K562 (cell line): ENCODE data around the gene KAZN. TPM values are rescaled to one million over a fixed set of nuclear protein-coding genes. Genes with fewer than 3 reads are reported as not detected.

ENCODE experiments used
- ATAC-seq: fragments of 200-7000 bp; cut with Tn5 transposase; 3 replicates; pipeline ENCODE4 v1.9.1; 2020; ENCODE audit warnings: moderate library complexity
- BruUV-seq: library from RNA; stranded (reverse); fragments of 400-500 nt; replicated peaks from 2 replicates; lab custom pipeline; 2021; lab: Mats Ljungman, UMichigan
- CTCF ChIA-PET: fragments of 300-600 bp; formaldehyde crosslinking; extraction: SDS; loops from one replicate; lab custom pipeline; 2021; ENCODE audit warnings: low intra/inter-chr PET ratio; lab: Yijun Ruan, JAX
- POLR2A ChIA-PET: fragments of 300-600, 350-650 bp; sonication (Branson Sonifier 250); formaldehyde crosslinking; extraction: SDS; loops from one replicate; lab custom pipeline; 2021; ENCODE audit warnings: antibody characterized with exemption, inconsistent platforms; lab: Yijun Ruan, JAX
- DNase-seq, 4 experiments: peaks; one replicate each; pipeline versions ENCODE4 v3.0.0 to v3.0.0-alpha.2; 2011 to 2018; ENCODE audit warnings: low spot score in 3 of 4, mixed read lengths in 3 of 4; ENCODE audit errors: extremely low read depth in 1 of 4
- FAIRE-seq: peaks from 2 replicates; lab custom pipeline; 2011; peaks lifted over from hg19 to GRCh38; lab: Jason Lieb, UNC
- H2AFZ ChIP-seq: 2 replicates; pipeline ENCODE4 v1.6.0; 2011; ENCODE audit warnings: low read depth, low read length, control low read depth, inconsistent platforms
- H3K27ac ChIP-seq: fragments of 200-600 bp; 3 replicates; pipeline ENCODE4 v1.8.0; 2011; ENCODE audit warnings: low read depth, mild to moderate bottlenecking, control low read depth, inconsistent platforms, low read length, moderate library complexity, mixed read lengths; ENCODE audit errors: extremely low read depth
- H3K27me3 ChIP-seq, 2 experiments: fragments of 300-600 bp in 1 of 2; 2 replicates in 1 of 2; 3 replicates in 1 of 2; pipeline versions ENCODE4 v1.6.0 to v1.8.0; 2011; ENCODE audit warnings: inconsistent platforms in 2 of 2, low read length in 2 of 2, mild to moderate bottlenecking in 1 of 2, mixed read lengths in 1 of 2, moderate library complexity in 1 of 2; ENCODE audit not compliant: control insufficient read depth in 2 of 2, insufficient read depth in 2 of 2
- H3K36me3 ChIP-seq: fragments of 300-600 bp; 3 replicates; pipeline ENCODE4 v1.8.0; 2011; ENCODE audit warnings: mild to moderate bottlenecking, low read length, inconsistent platforms; ENCODE audit not compliant: control insufficient read depth, insufficient read depth
- H3K4me1 ChIP-seq, 2 experiments: fragments of 200-600 bp in 1 of 2; replicated peaks in 1 of 2; 2 replicates in 1 of 2; 3 replicates in 1 of 2; pipeline versions ENCODE4 v1.5.1 to v1.8.0; 2011; ENCODE audit warnings: inconsistent platforms in 2 of 2, low read length in 2 of 2, mild to moderate bottlenecking in 1 of 2, mixed read lengths in 1 of 2, moderate library complexity in 1 of 2; ENCODE audit not compliant: control insufficient read depth in 2 of 2, insufficient read depth in 2 of 2
- H3K4me2 ChIP-seq: 2 replicates; pipeline ENCODE4 v1.6.1; 2011; ENCODE audit warnings: low read length, control low read depth, inconsistent platforms, mixed read lengths; ENCODE audit not compliant: insufficient read depth
- H3K4me3 ChIP-seq: fragments of 200-600 bp; sonication (generic), shearing (Covaris generic); 2 replicates; pipeline ENCODE4 v1.5.1; 2016; ENCODE audit warnings: control low read depth, inconsistent platforms
- H3K79me2 ChIP-seq: fragments of 200-600 bp; 3 replicates; pipeline ENCODE4 v1.8.0; 2011; ENCODE audit warnings: low read length, inconsistent platforms; ENCODE audit not compliant: control insufficient read depth, insufficient read depth
- H3K9ac ChIP-seq, 2 experiments: 2 replicates each; pipeline versions ENCODE4 v1.6.0 to v1.6.1; 2011; ENCODE audit warnings: low read depth in 2 of 2, low read length in 2 of 2, control low read depth in 1 of 2, inconsistent platforms in 1 of 2, mild to moderate bottlenecking in 1 of 2, mixed read lengths in 1 of 2; ENCODE audit not compliant: insufficient read depth in 1 of 2
- H3K9me1 ChIP-seq: one replicate; pipeline ENCODE4 v1.6.0; 2011; ENCODE audit warnings: inconsistent platforms, mild to moderate bottlenecking, low read length, moderate library complexity; ENCODE audit not compliant: control insufficient read depth, insufficient read depth
- H3K9me3 ChIP-seq: replicated peaks from 2 replicates; pipeline ENCODE4 v1.5.1; 2011; ENCODE audit warnings: low read depth, low read length, inconsistent platforms; ENCODE audit not compliant: control insufficient read depth, insufficient read depth
- H4K20me1 ChIP-seq: replicated peaks from 2 replicates; pipeline ENCODE4 v1.6.1; 2011; ENCODE audit warnings: low read length, inconsistent platforms, mixed read lengths; ENCODE audit not compliant: control insufficient read depth, insufficient read depth
- ETV5 ChIP-seq: sonication (generic); formaldehyde crosslinking; IDR thresholded peaks from 2 replicates; pipeline ENCODE4 v1.4.0; 2020; ENCODE audit warnings: low read depth, mild to moderate bottlenecking, missing genetic modification reagents
- FUS ChIP-seq: fragments of 200-400 bp; formaldehyde crosslinking; optimal IDR thresholded peaks from 2 replicates; pipeline ENCODE3; 2017; ENCODE audit warnings: low read depth, low read length
- GTF2E2 ChIP-seq: fragments of 200-800 bp; sonication (Bioruptor generic); IDR thresholded peaks from 2 replicates; pipeline ENCODE4 v1.6.1; 2016; ENCODE audit warnings: missing genetic modification characterization, missing compliant biosample characterization
- GTF2F1 ChIP-seq: IDR thresholded peaks from 2 replicates; pipeline ENCODE4 v1.6.1; 2011; ENCODE audit warnings: low read depth, low read length, improper control_type of control experiment
- KDM4B ChIP-seq, 2 experiments: fragments of 450-650 bp in 1 of 2; sonication (generic) in 1 of 2; IDR thresholded peaks; 2 replicates each; pipeline ENCODE4 v1.6.1; 2016 to 2017; ENCODE audit warnings: borderline replicate concordance in 2 of 2, antibody characterized with exemption in 1 of 2, low read depth in 1 of 2, mild to moderate bottlenecking in 1 of 2
- MCM2 ChIP-seq: fragments of 450-650 bp; IDR thresholded peaks from 2 replicates; pipeline ENCODE4 v1.6.1; 2017; ENCODE audit warnings: low read depth, mild to moderate bottlenecking
- RFX7 ChIP-seq: fragments of 250-450 bp; sonication (Bioruptor Pico); IDR thresholded peaks from 2 replicates; pipeline ENCODE4 v1.5.1; 2021; ENCODE audit warnings: mild to moderate bottlenecking
- TFAM ChIP-seq: fragments of 250-450 bp; sonication (Bioruptor Pico); conservative IDR thresholded peaks from 2 replicates; pipeline ENCODE4 v1.5.0; 2021; ENCODE audit warnings: mild to moderate bottlenecking, moderate library complexity
- ZBTB1 ChIP-seq: sonication (generic); formaldehyde crosslinking; IDR thresholded peaks from 2 replicates; pipeline ENCODE4 v1.8.1; 2023; ENCODE audit warnings: missing genetic modification reagents, low read depth, mild to moderate bottlenecking, borderline replicate concordance
- ZC3H11A ChIP-seq: IDR thresholded peaks from 2 replicates; pipeline ENCODE4 v1.6.1; 2012; ENCODE audit warnings: low read depth, low read length, improper control_type of control experiment
- ZNF384 ChIP-seq: IDR thresholded peaks from 2 replicates; pipeline ENCODE4 v1.6.1; 2012; ENCODE audit warnings: low read depth, low read length, improper control_type of control experiment
- ZNF583 ChIP-seq: fragments of 250-450 bp; sonication (Bioruptor Pico); IDR thresholded peaks from 2 replicates; pipeline ENCODE4 v1.4.0; 2020
- WGBS: fragments of 100-300 bp; shearing (Covaris generic); methylation state at CpG from one replicate; pipeline ENCODE4 v1.1.6; 2016; ENCODE audit warnings: low coverage, mixed read lengths; ENCODE audit not compliant: insufficient coverage; ENCODE audit errors: missing lambda C conversion rate; 5-methylcytosine and 5-hydroxymethylcytosine counted together
- in situ Hi-C: fragments of 300-500 bp; cut with MboI; formaldehyde crosslinking; loops from 4 replicates; pipeline ENCODE4 v1.15.0; 2018; ENCODE audit warnings: inconsistent platforms, mixed read lengths
- intact Hi-C: fragments of 100-400 bp; cut with micrococcal nuclease; formaldehyde crosslinking; loops from 2 replicates; pipeline ENCODE4 v1.14.2; 2022
- polyA plus RNA-seq, 8 experiments: library from polyadenylated mRNA; depleted of rRNA in 4 of 8; stranded (reverse) in 5 of 8; unstranded in 3 of 8; fragments of >200 nt; fragmentation: Nextera tagmentation in 2 of 8; fragmentation: Illumina TruSeq in 1 of 8; extraction: Ambion mirVana in 2 of 8; extraction: Trizol in 1 of 8; gene quantifications; 2 replicates each; pipeline versions ENCODE4 v1.2.1 to v1.2.3, GENCODE V29; 2011 to 2014; ENCODE audit warnings: inconsistent platforms in 1 of 8, missing spikeins in 1 of 8
- total RNA-seq, 7 experiments: library from RNA; depleted of rRNA in 6 of 7; stranded (reverse); fragments of >200 nt in 6 of 7; fragmentation: Illumina TruSeq in 2 of 7; extraction: Trizol in 2 of 7; gene quantifications; 2 replicates each; pipeline versions ENCODE4 v1.2.1 to v1.2.3, GENCODE V29; 2011 to 2021; ENCODE audit warnings: low replicate concordance in 1 of 7
- TF ChIP-seq, protein P1 (sequence below): fragments of 250-450 bp; sonication (Bioruptor Pico); IDR thresholded peaks from 2 replicates; pipeline ENCODE4 v1.5.0; 2021

Gene KAZN
- total and polyA plus RNA-seq, 9 of the 15 experiments (the other 6 are each of a cell fraction or from before 2014, with no cell fraction given), result 2.1 to 21.6 (median 5.4) TPM

DNA sequence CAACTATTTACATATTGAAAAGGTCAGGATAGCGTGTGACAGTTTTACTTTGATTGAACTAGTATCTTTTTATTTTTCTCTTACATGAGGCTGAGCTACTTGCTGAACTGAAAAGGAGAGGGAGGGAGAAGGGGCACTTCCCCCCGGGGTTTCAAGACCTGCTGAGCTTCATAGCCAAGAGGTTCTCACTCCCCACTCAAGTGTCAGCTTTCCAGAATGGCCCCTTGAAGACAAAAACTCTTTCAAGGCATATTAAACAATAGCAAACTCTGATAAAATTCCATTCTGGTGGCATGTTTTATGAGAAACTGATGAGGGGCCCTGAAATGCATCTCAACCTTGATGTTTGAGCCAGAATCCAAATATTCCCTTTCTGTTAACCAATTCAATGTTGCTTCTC lies 143.0 kb downstream of the KAZN start:
- no peak for TF ChIP-seq ZNF583 (CRISPR knock-in tag)
- TF ChIP-seq ZBTB1 (CRISPR knock-in tag), result no peak
- TF ChIP-seq ETV5 (CRISPR knock-in tag), result no peak
- TF ChIP-seq FUS, result no peak
- no peak for TF ChIP-seq GTF2F1
- TF ChIP-seq MCM2, result no peak
- TF ChIP-seq RFX7 (CRISPR knock-in tag), result no peak
- no peak for TF ChIP-seq ZC3H11A
- no peak for TF ChIP-seq GTF2E2
- TF ChIP-seq KDM4B (IDR thresholded peaks at IDR 0.05; ENCODE audit: borderline replicate concordance in 2 of 2, low read depth in 1 of 2), result no peak
- TF ChIP-seq, protein P1, sequence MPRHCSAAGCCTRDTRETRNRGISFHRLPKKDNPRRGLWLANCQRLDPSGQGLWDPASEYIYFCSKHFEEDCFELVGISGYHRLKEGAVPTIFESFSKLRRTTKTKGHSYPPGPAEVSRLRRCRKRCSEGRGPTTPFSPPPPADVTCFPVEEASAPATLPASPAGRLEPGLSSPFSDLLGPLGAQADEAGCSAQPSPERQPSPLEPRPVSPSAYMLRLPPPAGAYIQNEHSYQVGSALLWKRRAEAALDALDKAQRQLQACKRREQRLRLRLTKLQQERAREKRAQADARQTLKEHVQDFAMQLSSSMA (CRISPR knock-in tag), result no peak
- TF ChIP-seq ZNF384, result no peak
- no peak for TF ChIP-seq TFAM (CRISPR knock-in tag)
- ChIA-PET POLR2A (no interaction called here), CTCF (no interaction called here)
- Histone ChIP-seq H3K4me3 (no peak overlapping the region), H3K4me1 (no peaks in the 10 kb centered on the region; a peak in 1 of 5 replicates), H2AFZ (no peak overlapping the region), H3K9ac (no peak overlapping the region), H3K9me1 (no peaks in the 10 kb centered on the region), H3K79me2 (no peaks in the 10 kb centered on the region), H3K4me2 (no peak overlapping the region), H4K20me1 (no peaks in the 10 kb centered on the region; the same call in none of the 2 replicates), H3K27me3 (peaks cover 70 to 71% of the 10 kb centered on the region in 2 experiments), H3K27ac (no peak overlapping the region), H3K9me3 (no peaks in the 10 kb centered on the region), H3K36me3 (no peaks in the 10 kb centered on the region)
- in situ Hi-C loops, result no loop called here
- FAIRE-seq, result no peak
- DNase-seq, result no peak
- BruUV-seq, result no TSS peak
- 0% methylated on average over 2 of the region's 2 CpGs for WGBS
- intact Hi-C loops, result loop anchor here (10.0 kb wide), 1 partner anchor 363 kb away; no protein-coding TSS in a partner anchor
- ATAC-seq, result no peak
